Non-pigmented ciliary epithelial cell (primary cell): Measurements from ENCODE around the gene GPR78.
"Not testable (repeated sequence)": the region's sequence is repeated elsewhere in the genome, so short reads cannot be mapped to it uniquely, and the experiment has no call there.

ENCODE experiments used
- DNase-seq: peaks from one replicate; pipeline ENCODE4 v3.0.0-alpha.2; 2010; ENCODE audit warnings: low read depth

The GPR78 gene

DNA sequence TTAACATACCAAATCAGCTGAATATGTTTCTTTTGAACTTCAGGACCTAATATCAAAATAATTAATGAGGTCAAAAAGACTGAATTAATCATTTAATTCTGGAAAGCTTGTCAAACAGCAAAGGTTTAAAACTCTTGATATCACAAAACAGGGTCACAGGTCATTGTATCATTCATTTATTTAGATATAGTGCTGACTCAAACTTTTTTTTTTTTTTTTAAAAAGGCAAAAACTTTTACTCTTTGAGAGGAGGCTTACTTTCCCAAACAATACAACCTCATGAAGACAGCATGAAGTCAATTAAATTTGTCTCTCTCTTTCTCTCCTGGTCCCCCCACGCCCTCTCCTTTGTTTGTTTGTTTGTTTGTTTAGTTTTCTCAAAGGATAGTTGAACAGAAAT, 15.6 kb upstream of the GPR78 start:
- no peak for DNase-seq

DNA sequence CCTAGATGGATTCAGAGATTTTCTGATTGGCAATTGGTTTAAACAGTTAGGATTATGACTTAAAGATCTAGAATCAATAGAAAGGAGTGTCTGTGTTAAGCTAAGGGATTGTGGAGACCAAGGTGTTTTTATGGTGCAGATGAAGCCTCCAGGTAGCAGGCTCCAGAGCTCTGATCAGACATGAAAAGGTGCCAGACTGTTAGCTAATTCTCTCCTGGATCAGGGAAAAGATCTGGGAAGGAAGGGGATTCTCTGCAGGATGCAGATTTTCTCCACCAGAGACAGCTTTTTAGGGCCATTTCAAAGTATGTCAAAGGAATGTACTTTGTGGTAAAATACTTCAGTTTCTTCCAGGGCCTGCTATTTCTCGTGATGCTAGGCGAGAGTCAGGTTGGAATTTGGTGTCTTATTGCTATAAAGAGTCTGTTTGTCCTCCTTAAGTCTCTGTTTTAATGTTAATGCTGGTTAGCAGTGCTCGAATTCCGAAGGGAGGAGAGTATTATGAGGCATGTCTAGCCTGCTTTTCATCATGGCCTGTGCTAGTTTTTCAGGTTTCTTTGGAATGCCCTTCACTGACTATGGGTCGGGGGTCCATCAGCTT, 12.0 kb upstream of the GPR78 start:
- no peak for DNase-seq

DNA sequence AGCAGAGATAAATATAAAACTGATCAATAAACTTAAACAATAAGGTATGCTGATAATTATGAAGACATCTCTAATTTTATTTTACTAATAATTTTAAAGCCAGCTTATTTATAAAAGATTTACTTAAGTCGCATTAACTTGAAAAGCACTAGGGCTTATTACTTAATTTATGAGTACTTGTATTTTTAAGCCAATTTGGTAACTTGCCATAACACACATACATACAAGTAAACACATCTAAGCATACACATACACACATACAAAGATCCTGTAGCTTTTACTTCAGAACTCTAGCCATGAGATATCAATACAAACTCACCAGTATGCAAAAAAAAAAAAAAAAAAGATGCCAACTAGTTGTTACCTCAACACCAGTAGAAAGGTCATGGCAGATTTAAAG, 10.0 kb upstream of the GPR78 start:
- DNase-seq: no peak

DNA sequence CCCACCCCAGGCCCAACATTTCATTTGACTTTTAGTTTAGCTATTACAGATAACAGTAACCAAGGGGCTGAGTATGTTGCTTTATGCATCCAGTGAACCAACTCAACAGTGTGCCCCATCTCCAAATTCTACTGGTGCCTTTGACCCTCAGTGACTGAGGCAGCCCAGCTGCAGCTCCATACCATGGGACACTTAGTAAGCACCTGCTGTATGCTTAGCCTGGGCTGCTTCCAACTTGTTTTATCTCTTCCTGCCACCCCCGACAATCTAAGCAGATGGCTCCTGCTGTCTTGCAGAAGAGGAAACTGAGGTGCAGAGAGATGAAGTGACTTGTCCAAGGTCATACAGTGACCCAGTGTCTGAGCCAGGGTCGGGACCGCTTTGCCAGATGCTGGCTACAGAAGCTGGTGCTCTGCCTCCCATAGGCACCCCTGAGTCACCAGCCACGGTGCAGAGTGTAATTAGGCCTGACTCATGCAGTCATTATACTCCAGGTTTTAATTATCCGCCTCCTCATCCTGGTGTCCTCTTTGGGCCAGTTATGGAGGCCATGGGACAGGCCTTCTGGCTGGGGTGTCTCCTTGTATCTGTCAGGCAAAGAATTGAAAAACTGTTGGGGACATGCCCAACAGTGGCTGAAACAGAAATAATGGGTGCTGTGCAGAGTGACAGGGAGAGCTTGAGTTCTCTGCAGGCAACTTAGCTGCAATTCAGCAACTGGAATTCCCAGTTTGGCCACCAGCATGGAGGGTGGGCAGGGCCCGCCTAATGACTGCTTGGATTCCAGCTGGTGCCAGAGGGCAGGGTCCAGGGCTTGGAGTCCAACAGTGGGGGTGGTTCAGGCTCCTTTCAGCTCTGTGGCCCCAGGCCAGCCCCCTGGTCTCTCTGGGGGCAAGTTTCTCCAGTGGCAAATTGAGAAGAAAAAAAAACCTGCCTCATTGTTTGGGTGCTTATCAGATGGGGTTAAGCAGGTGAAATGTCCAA, 8.2 kb upstream of the GPR78 start:
- DNase-seq: no peak

DNA sequence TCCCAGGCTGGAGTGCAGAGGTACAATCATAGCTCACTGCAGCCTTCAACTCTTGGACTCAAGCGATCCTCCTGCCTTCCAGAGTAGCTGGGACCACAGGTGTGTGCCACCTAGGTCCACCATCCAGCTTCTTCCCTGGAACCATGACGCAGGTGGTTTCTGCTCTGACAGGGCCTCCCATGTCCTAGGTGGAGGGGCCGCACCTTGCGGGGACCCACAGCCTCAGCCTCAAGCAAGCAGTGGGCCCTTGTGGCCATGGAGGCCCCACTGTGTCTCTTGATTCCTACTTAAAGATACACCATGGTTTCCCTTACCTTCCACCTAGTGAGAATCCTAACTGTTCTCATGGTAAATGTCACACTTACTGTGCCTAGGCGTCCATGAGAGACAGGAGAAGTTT, 6.9 kb upstream of the GPR78 start:
- DNase-seq: no peak

DNA sequence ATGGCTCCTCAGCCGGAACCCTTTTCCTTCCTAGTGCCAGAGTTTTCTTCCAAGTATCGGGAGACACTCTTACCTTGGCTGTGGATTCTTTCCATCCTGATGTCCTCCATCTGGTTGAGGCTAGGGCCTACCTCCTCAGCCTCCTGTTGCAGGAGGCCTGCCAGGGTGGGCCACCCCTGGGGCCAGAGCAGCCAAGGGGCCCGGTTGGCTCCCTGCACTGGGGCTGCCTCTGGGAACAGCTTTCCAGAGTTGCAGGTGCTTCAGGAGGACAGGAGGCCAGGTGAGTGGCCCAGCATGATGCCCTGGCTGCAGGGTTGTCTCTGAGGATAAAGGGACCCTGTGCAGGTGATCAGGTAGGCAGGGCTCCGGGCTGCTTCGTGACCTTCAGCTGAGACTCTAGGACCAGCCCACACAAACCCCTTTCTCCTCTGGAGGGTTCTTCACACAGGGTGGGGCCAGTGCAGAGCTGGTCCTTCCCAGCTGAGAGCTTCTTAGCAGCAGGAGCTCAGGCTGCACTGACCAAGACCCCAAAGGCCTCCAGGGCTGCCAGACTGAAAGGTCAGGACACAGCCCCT, 5.3 kb upstream of the GPR78 start:
- DNase-seq: no peak

DNA sequence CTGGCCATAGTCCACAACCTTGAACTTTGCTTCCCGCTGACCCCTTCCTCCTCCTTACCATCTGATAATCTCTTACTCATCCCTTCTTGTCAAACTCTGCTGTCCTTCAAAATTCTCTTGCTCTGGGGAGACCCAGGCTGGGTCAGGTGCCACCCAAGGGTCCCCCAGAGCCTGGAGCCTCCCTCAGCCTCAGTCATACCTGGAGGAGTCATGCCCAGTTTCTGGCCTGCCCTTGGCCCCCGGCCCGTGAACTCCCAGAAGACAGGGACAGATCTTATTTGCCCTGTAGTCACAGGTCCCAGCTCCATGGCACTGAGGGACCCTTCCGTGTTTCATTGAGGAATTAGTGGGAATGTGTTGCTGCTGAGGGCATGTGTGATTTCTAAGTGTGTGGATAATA, 4.7 kb upstream of the GPR78 start:
- DNase-seq: no peak

DNA sequence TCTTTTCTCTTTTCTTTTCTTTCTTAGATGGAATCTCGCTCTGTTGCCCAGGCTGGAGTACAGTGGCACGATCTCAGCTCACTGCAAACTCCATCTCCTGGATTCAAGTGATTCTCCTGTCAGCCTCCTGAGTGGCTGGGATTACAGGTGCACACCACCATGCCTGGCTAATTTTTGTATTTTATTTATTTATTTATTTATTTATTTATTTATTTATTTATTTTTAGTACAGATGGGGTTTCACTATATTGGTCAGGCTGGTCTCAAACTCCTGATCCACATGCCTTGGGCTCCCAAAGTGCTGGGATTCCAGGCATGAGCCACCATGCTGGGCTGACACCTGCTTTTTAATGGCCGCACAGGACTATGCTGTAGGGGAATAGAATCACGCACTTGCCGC, 3.6 kb upstream of the GPR78 start:
- not testable (repeated sequence) for DNase-seq

DNA sequence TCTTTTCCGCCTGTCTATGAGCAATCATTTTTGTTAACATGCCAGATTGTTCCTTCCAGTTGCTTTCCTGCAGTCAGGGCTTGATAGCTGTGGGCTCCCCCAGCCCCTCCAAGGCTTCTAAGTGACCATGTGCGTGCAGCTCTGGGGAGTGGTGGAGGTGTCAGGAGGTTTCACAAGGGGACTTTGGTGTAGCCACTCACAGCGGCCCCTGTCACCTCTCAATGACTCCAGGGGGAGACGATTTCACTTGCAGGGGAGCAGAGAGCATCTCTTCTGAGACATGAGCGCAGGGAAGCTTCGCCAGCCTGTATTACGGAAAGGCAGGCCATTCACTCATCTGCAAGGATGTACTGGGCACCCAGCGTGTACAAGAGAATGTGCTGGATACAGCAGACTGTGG, 3.1 kb upstream of the GPR78 start:
- DNase-seq: no peak

DNA sequence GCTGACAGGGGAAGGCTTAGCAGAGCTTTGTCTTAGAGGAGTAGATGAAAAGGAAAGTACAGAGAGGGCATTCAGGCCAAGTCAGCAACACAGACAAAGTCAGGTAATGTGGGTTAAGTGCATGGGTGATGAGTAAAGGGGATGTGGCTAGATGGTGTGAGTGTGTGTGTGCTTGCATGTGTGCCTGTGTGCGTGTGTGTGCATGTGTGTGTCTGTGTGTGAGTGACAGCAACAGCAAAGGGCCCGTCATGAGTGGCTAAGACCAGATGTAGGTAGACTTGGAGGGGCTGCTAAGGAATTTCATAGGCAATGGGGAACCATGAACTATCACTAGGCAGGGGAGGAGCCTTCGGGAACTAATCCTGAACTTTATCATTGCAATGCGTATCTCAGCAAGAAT, 2.2 kb upstream of the GPR78 start:
- no peak for DNase-seq

DNA sequence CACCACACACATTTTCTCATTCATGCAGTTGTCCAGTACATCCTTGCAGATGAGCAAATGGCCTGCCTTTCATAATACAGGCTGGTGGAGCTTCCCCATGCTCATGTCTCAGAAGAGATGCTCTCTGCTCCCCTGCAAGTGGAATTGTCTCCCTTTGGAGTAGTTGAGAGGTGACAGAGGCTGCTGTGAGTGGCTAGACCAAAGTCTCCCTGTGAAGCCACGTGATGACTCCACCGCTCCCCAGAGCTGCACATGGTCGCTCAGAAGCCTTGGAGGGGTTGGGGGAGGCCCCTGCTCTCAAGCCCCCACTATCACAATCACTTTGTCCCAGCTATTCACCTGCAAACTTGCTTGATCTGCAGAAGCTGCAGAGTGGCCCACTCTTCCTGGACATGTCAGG, 1.5 kb upstream of the GPR78 start:
- no peak for DNase-seq

DNA sequence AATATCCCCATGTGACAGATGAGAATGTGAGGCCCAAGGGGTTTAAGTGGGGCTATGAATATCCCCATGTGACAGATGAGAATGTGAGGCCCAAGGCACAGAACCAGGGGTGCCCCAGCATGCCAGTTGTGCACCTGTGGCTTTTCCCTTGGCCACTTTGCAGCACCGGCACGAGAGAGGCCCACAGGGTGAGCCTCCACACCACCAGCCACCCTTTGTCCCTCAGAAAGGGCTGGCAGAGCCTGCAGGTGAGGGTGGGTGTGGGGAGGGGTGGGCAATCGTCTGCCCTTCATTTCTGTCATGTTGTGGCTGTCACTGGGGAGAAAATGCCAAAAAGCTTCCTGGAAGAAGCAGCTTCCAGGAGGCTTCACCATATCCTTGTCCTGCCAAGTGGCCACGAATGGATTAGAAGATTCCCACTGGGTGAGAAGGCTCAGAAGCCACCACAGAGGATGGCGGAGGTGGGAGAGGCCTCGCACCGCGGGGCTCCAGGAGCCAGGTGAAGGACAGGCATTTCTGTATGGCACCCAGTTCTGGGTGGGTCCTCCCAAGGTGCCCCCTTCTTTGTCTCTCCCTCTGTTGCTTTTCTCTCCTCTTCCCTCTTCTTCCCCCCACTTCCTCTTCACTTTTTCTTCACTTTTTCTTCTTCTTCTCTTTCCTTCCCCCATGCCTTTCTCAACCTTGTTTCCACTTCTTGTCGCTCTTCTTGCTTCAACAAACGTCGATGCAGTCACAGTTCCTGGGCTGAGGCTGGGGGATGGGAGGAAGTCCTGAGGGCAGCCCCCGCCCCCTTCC, 469 bp upstream of the GPR78 start:
- no peak for DNase-seq

DNA sequence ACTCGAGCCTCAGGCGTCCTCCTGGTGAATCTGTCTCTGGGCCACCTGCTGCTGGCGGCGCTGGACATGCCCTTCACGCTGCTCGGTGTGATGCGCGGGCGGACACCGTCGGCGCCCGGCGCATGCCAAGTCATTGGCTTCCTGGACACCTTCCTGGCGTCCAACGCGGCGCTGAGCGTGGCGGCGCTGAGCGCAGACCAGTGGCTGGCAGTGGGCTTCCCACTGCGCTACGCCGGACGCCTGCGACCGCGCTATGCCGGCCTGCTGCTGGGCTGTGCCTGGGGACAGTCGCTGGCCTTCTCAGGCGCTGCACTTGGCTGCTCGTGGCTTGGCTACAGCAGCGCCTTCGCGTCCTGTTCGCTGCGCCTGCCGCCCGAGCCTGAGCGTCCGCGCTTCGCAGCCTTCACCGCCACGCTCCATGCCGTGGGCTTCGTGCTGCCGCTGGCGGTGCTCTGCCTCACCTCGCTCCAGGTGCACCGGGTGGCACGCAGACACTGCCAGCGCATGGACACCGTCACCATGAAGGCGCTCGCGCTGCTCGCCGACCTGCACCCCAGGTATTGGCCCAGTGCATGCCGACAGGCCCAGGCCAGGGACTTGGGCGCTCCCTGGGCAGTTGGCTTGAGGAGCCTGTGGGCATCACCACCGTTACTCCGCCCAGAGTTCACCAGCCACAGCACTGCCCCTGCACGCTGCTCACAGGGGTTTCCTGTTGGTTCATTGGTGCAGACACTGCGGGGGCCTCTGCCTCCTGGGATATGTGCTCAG, 1.1 kb downstream of the GPR78 start:
- DNase-seq: no peak

DNA sequence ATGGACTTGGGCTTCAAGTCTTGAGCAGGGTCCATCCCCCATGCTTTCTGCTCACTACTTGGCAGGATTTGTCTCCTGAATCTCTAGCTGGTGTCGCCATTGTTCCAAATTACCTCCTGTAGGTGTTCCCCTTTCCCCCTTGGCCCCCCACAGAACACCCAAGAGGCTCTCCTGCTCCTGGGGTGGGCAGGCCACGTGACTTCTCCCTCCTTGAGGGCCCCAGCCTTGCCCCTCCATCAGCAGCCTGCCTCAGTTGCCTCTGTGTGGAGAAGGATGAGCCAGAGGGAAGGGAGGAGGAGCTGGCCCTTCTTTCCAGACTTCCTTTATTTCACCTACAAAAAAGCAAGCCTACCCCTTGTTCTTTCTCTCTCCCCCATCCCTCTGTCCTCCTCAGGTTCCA, 1.8 kb downstream of the GPR78 start:
- no peak for DNase-seq

DNA sequence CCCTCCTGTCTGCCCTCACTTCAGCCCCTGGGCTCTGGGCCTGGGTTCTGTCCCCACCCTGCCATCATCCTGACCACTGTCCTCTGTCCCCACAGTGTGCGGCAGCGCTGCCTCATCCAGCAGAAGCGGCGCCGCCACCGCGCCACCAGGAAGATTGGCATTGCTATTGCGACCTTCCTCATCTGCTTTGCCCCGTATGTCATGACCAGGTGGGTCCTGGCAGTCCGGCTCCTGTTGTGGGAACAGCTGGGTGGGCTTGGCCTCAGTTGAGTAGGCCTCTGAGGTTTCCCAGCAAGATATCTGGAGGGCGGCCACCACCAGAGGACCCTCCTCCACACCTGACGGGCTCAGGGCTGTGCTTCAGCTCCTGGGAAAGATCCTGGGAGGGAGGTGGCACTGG, 2.2 kb downstream of the GPR78 start:
- DNase-seq: no peak

DNA sequence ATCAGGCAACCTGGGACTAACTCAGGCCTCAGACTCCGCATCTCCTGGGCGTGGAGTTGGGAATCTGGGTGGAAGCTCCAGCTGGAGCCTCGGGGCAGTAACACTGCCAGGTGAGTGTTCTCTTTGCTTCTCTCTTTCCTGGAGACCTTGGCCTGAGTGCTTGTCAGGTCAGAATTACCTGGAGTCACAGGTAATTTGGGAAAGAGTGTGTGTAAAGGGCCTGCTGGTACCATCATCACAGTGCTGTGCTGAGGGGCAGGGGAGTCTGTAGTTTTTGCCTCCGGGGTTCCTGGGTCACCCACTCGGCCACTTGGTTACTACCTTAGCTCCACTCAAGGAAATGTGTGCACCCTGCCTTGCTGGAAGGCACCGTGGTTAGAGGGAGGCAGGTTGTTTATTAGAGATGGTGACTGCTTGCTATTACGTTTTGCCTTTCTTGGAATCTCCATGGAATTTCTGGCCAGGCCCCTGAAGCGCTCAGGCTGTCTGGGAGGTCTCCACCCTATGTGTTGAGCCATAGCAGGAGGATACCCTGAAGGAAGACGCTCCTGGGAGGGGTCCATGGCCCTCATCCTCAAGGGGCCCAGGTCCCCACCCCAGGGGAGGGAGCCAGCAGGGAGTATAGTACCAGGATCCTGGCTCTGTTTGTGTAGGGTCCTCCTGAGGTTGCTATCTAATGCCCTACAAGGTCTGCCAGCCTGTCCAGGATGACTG, 2.9 kb downstream of the GPR78 start:
- DNase-seq: no peak

DNA sequence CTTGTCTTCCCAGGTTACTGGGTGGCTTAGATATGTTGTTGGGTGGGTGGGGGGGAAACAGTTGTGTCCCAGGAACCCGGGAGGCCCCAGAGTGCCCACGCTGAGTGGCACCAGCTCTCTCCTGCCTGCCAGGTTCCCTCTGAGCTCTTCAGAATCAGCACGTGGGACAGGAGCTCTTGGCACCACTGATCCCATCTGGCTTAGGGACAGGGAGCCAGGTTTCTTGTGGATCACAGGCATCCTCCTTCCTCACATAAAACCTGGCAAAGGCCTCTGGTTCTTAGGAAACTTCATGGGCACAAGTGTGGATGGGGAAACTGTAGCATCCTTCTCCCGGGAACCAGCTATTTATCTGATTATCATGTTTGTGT, 3.4 kb downstream of the GPR78 start:
- DNase-seq: no peak

DNA sequence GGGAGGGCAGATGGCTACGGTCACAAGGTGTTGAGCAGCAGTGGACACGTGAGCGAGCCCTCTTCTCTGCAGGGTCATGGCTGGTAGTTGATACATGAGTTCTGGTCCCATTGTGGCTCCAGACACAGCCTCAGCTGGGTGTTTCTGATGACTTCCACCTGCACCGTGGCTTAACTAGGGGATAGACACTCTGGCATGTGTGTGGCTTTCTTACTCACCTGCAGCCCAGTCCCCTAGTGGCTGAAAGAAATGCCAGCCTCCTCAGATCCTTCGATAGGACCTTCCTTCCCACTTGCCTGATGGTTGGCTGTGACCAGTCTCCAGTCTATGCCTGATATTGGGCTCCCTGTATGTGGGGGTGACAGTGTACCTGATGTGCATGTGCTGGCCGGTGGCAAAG, 5.0 kb downstream of the GPR78 start:
- no peak for DNase-seq

DNA sequence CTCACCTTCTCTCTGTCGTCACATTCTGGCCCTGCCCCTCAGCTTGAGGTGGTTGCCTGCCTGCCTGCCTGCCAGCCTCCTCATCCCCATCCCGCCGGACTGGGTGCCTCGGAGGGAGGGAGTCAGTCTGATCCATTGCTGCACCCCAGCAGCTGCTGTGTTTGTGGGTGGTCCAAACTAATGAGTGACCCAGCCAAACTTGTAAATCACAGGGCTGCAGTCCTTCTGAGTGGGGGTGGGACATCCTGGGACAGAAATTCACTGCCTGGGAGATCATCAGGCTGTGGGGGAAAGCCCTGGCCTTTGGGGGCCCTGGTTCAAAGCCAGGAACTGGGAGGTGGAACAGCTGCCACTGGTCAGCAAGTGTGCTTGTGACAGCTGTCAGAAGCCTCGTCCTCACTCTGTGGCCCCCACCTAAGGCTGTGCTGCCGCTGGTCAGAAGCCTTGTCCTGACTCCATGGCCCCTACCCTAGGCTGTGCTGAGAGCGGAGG, 5.6 kb downstream of the GPR78 start:
- DNase-seq: no peak

DNA sequence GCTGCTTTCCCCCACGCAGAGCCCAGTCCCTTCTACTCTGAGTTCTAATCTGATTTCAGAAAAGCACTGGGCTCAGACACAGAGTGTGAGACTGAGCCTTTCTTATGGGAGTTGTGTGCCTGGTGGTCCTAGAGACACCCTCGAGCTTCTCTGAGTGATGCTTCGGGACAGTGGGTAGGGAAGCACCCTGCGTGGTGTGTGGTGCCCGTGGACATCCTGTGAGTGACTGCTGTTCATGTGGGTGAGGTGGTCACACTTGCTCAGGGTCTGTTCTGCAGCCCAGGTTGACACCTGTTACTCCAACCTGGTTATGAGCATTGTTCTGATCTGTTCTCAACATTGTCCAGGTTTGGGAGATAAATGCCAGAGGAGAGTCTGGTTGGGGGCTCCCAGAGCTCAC, 6.1 kb downstream of the GPR78 start:
- DNase-seq: no peak
